PC-9 (cell line): ENCODE results near the gene ATP11A. TPM values are rescaled to one million over a fixed set of nuclear protein-coding genes. Genes with fewer than 3 reads are reported as not detected.
"Not testable (repeated sequence)": the region's sequence is repeated elsewhere in the genome, so short reads cannot be mapped to it uniquely, and the experiment has no call there.

Experiments used
- BruUV-seq: library from RNA; stranded (reverse); fragments of 400-500 nt; replicated peaks from 2 replicates; lab custom pipeline; 2021; lab: Mats Ljungman, UMichigan
- CTCF ChIA-PET: fragments of 300-600 bp; sonication (Branson Sonifier 250); formaldehyde crosslinking; loops from one replicate; lab custom pipeline; 2022; ENCODE audit warnings: antibody characterized with exemption; lab: Charles Lee
- POLR2A ChIA-PET: fragments of 300-600 bp; sonication (Branson Sonifier 250); formaldehyde crosslinking; loops from one replicate; lab custom pipeline; 2022; ENCODE audit warnings: antibody characterized with exemption; ENCODE audit not compliant: unreplicated experiment; lab: Charles Lee
- DNase-seq, 2 experiments: peaks; one replicate each; pipeline versions ENCODE4 v3.0.0 to v3.0.0-alpha.2; 2015 to 2022; ENCODE audit warnings: mixed read lengths in 1 of 2
- H2AFZ ChIP-seq: fragments of 200-600 bp; sonication (generic); 2 replicates; pipeline ENCODE4 v1.8.1; 2017; ENCODE audit warnings: antibody characterized with exemption
- H3F3A ChIP-seq: fragments of 200-600 bp; sonication (generic); 2 replicates; pipeline ENCODE4 v1.8.1; 2017; ENCODE audit warnings: antibody characterized with exemption, mild to moderate bottlenecking, low read depth; ENCODE audit not compliant: insufficient read depth
- H3K27ac ChIP-seq: fragments of 200-600 bp; sonication (generic); 2 replicates; pipeline ENCODE4 v1.6.1; 2016; ENCODE audit warnings: mixed run types
- H3K27me3 ChIP-seq: fragments of 200-600 bp; sonication (generic); 2 replicates; pipeline ENCODE4 v1.6.1; 2016; ENCODE audit warnings: low read depth, mixed run types; ENCODE audit not compliant: insufficient read depth
- H3K36me3 ChIP-seq: fragments of 200-600 bp; sonication (generic); 2 replicates; pipeline ENCODE4 v1.6.1; 2016; ENCODE audit warnings: low read depth, mixed run types
- H3K4me1 ChIP-seq: fragments of 200-600 bp; sonication (generic); replicated peaks from 2 replicates; pipeline ENCODE4 v1.6.1; 2016; ENCODE audit warnings: mixed run types; ENCODE audit not compliant: insufficient read depth
- H3K4me2 ChIP-seq: fragments of 200-600 bp; sonication (generic); 2 replicates; pipeline ENCODE4 v1.6.1; 2017; ENCODE audit warnings: mixed run types
- H3K4me3 ChIP-seq: fragments of 200-600 bp; sonication (generic); 2 replicates; pipeline ENCODE4 v1.6.1; 2016; ENCODE audit warnings: mixed run types
- H3K79me2 ChIP-seq: fragments of 200-600 bp; sonication (generic); 2 replicates; pipeline ENCODE4 v1.6.1; 2017; ENCODE audit warnings: low read depth, mixed run types
- H3K9me2 ChIP-seq: fragments of 200-600 bp; sonication (generic); 2 replicates; pipeline ENCODE4 v1.8.1; 2017; ENCODE audit warnings: mild to moderate bottlenecking; ENCODE audit not compliant: insufficient read depth
- H3K9me3 ChIP-seq: fragments of 200-600 bp; sonication (generic); 2 replicates; pipeline ENCODE4 v1.8.1; 2016; ENCODE audit warnings: low read depth; ENCODE audit not compliant: insufficient read depth
- H4K20me1 ChIP-seq: fragments of 200-600 bp; sonication (generic); 2 replicates; pipeline ENCODE4 v1.8.1; 2017; ENCODE audit not compliant: insufficient read depth
- EZH2 ChIP-seq: fragments of 200-600 bp; sonication (generic); IDR thresholded peaks from 2 replicates; pipeline ENCODE4 v1.8.0; 2017; ENCODE audit warnings: antibody characterized with exemption, low read depth
- intact Hi-C: fragments of 100-400 bp; cut with micrococcal nuclease; formaldehyde crosslinking; loops from one replicate; pipeline ENCODE4 v1.10.0; 2022; ENCODE audit not compliant: unreplicated experiment
- total RNA-seq: library from RNA; stranded (reverse); gene quantifications from 2 replicates; pipeline ENCODE4 v1.2.3, GENCODE V29; 2021
- TF ChIP-seq, protein P1 (sequence below): fragments of 200-600 bp; sonication (generic); conservative IDR thresholded peaks from 2 replicates; pipeline ENCODE4 v1.6.1; 2017; ENCODE audit warnings: mixed run types, antibody characterized with exemption, mild to moderate bottlenecking, moderate library complexity

The ATP11A gene
- total RNA-seq, 1 experiment from 2014 or later: 92.2 TPM

DNA sequence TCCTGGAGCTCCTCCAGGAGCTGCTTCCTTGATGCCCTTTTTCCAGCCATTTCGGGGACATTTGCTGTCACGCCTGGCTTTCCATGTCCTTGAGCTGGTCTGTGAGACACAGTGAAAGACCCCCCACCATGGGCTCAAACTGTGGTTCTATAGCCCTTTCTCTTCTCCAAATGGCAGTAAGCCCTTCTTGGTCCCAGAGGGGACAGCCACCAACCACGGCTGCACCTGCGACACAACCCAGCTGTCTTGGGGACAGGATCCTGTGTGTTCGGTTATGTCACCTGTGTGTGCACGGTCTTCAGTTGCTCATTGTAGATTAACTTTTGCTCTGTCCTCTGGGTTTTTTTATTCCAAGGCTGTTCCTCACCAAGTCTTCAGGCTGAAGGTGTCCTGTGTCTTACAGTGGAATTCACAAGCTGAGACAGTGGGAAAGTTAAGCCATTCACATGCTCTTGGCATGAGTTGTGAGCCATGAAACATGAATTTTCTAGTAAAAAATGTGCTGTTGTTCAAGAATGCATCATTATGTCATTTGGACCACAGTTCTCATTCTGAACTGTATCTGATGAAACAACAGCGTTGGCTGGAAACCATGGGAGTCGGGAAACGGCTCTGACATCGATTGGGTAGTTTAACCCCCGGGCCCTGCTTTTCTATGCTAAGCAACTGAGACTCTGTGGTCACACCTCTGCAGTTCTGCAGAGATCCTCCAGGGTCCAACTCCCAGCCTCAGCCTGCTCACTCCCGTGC lies 149.7 kb downstream of the ATP11A start:
- ChIA-PET POLR2A (no interaction called here), CTCF (no interaction called here)
- intact Hi-C loops: no loop called here
- TF ChIP-seq, protein P1, sequence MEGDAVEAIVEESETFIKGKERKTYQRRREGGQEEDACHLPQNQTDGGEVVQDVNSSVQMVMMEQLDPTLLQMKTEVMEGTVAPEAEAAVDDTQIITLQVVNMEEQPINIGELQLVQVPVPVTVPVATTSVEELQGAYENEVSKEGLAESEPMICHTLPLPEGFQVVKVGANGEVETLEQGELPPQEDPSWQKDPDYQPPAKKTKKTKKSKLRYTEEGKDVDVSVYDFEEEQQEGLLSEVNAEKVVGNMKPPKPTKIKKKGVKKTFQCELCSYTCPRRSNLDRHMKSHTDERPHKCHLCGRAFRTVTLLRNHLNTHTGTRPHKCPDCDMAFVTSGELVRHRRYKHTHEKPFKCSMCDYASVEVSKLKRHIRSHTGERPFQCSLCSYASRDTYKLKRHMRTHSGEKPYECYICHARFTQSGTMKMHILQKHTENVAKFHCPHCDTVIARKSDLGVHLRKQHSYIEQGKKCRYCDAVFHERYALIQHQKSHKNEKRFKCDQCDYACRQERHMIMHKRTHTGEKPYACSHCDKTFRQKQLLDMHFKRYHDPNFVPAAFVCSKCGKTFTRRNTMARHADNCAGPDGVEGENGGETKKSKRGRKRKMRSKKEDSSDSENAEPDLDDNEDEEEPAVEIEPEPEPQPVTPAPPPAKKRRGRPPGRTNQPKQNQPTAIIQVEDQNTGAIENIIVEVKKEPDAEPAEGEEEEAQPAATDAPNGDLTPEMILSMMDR: no peak
- TF ChIP-seq EZH2: no peak
- no peaks in the 10 kb centered on the region for H3K27me3 ChIP-seq
- H3F3A ChIP-seq: no peaks in the 10 kb centered on the region
- no peaks in the 10 kb centered on the region; the same call in 1 of the 2 replicates for H4K20me1 ChIP-seq
- H3K9me3 ChIP-seq: no peaks in the 10 kb centered on the region
- H3K79me2 ChIP-seq: no peaks in the 10 kb centered on the region
- H2AFZ ChIP-seq: no peak overlapping the region
- H3K9me2 ChIP-seq: no peaks in the 10 kb centered on the region
- no peak for DNase-seq
- H3K36me3 ChIP-seq: peaks cover 14% of the 10 kb centered on the region
- no peak overlapping the region for H3K27ac ChIP-seq
- H3K4me2 ChIP-seq: no peak overlapping the region
- H3K4me1 ChIP-seq: no peaks in the 10 kb centered on the region
- no peak overlapping the region for H3K4me3 ChIP-seq
- no TSS peak for BruUV-seq

DNA sequence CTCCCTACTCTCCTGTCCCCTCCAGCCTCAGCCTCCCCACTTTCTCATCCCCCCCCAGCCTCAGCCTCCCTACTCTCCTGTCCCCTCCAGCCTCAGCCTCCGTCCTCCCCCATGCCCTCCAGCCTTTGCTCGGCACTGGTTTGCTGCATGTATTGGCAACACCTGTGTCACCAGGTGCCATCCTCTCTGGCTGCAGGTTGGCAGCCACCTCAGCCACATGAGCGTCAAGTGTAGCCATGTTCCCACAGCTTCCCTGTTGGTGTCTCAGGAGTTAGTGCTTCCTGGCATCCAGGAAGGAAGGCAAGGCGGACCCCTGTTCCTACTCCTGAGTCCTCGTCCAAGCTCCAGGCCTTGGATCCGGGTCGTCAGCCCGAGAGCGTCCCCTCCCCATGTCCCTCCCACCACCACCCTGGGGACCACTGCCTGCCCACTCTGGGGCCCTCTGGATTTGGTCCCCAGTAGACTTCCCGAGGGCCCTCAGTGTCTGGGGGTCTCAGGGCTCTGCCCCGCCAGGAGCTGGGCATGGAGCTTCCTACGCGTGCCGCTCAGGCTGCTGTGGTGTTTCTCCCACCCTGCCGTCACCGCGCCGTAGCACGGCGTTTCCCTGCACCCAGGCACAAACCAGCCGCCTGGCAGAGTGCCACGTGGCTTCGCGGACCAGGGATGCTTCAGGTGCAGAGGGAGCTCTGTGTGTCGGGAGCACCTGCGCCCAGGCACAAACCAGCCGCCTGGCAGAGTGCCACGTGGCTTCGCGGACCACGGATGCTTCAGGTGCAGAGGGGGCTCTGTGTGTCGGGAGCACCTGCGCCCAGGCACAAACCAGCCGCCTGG lies 150.8 kb downstream of the ATP11A start:
- no peak overlapping the region for H3K27ac ChIP-seq
- intact Hi-C loops: no loop called here
- CTCF ChIA-PET: no interaction called here
- no peaks in the 10 kb centered on the region for H3K27me3 ChIP-seq
- no TSS peak for BruUV-seq
- no peaks in the 10 kb centered on the region for H3K4me1 ChIP-seq
- POLR2A ChIA-PET: no interaction called here
- H3K4me2 ChIP-seq: no peak overlapping the region
- no peak for DNase-seq
- no peaks in the 10 kb centered on the region for H3F3A ChIP-seq
- H3K36me3 ChIP-seq: peaks cover 10% of the 10 kb centered on the region
- H3K9me2 ChIP-seq: no peaks in the 10 kb centered on the region
- no peak for TF ChIP-seq EZH2
- TF ChIP-seq, protein P1: no peak
- H3K79me2 ChIP-seq: no peaks in the 10 kb centered on the region
- H2AFZ ChIP-seq: no peak overlapping the region
- H4K20me1 ChIP-seq: no peaks in the 10 kb centered on the region; the same call in 1 of the 2 replicates
- no peak overlapping the region for H3K4me3 ChIP-seq
- no peaks in the 10 kb centered on the region for H3K9me3 ChIP-seq

DNA sequence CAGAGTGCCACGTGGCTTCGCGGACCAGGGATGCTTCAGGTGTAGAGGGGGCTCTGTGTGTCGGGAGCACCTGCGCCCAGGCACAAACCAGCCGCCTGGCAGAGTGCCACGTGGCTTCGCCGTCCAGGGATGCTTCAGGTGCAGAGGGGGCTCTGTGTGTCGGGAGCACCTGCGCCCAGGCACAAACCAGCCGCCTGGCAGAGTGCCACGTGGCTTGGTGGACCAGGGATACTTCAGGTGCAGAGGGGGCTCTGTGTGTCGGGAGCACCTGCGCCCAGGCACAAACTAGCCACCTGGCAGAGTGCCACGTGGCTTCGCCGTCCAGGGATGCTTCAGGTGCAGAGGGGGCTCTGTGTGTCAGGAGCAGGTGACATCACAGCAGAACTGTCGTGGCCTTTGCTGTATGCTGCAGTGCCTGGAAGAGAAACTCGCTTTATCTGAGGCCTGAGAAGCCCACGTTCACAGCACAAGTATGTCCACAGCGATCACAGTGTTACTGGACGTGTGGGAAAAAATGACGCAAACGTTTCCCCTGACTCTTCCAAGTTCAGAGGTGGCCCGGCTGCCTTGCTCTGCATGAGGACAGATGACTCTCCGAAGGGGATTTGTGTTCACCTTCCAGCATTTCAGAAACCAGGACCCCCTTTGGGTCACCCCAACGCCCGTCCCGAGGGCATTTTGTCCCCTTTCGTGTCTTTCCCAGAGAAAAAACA lies 151.6 kb downstream of the ATP11A start:
- H3K9me3 ChIP-seq, H3K4me1 ChIP-seq, CTCF ChIA-PET, H3K4me2 ChIP-seq, H4K20me1 ChIP-seq, POLR2A ChIA-PET, DNase-seq, H2AFZ ChIP-seq, H3F3A ChIP-seq, H3K9me2 ChIP-seq, H3K79me2 ChIP-seq, H3K27ac ChIP-seq, intact Hi-C loops, H3K27me3 ChIP-seq, H3K4me3 ChIP-seq, BruUV-seq: not testable (repeated sequence)
- H3K36me3 ChIP-seq: peaks cover 10% of the 10 kb centered on the region
